ENCODE results near the gene PATZ1. TPM values are rescaled to one million over a fixed set of nuclear protein-coding genes. Genes with fewer than 3 reads are reported as not detected.

Gene PATZ1
- total RNA-seq, 1 experiment from 2014 or later = 120 TPM

GRCh38 chr22:31363885-31364465 is 17.8 kb upstream of the PATZ1 start:
- no CpG with 5 or more reads among the region's 3 CpGs for WGBS (ENCODE audit: extremely low coverage, insufficient read length, low lambda C conversion rate)

More at GRCh38 chr22:31363885-31364465, 17.8 kb upstream of the PATZ1 start:
- no peaks in the 10 kb centered on the region for H3K9me3 ChIP-seq (ENCODE audit: control insufficient read depth, low read depth, low read length)
- no peak overlapping the region for H4K8ac ChIP-seq (replicated peaks; ENCODE audit: insufficient read length, low read depth, low read length)
- DNase-seq = no peak
- H2BK5ac ChIP-seq (ENCODE audit: insufficient read length, low read length) = no peak overlapping the region
- Mint-ChIP-seq H3K9me3 (no peaks in the 10 kb centered on the region), H3K4me1 (peaks cover 5 to 6% of the 10 kb centered on the region in 2 experiments), H3K36me3 (ENCODE audit: insufficient read depth in 1 of 3, low read depth in 3 of 3) (no peaks in the 10 kb centered on the region), H3K27ac (no peak overlapping the region), H3K4me3 (no peak overlapping the region), H3K27me3 (ENCODE audit: low read depth) (no peaks in the 10 kb centered on the region)
- H3K4ac ChIP-seq (ENCODE audit: low read depth, low read length) = no peak overlapping the region
- H2BK12ac ChIP-seq (ENCODE audit: insufficient read length, low read depth, low read length) = no peak overlapping the region
- H3K14ac ChIP-seq (ENCODE audit: insufficient read depth, low read length) = no peak overlapping the region
- no peak overlapping the region for H2AFZ ChIP-seq (ENCODE audit: low read length)
- no peak overlapping the region for H3K56ac ChIP-seq (ENCODE audit: insufficient read length, low read depth, low read length)
- H3T11ph ChIP-seq (ENCODE audit: low read length) = no peak overlapping the region
- no peaks in the 10 kb centered on the region for H3K79me2 ChIP-seq (ENCODE audit: insufficient read depth, low read length)
- no peak overlapping the region for H2BK20ac ChIP-seq (ENCODE audit: low read depth, low read length, poor library complexity, severe bottlenecking)
- H3K4me1 ChIP-seq (ENCODE audit: insufficient read depth, low read length) = no peaks in the 10 kb centered on the region
- H3K27ac ChIP-seq (ENCODE audit: insufficient read length, low read depth, low read length) = no peak overlapping the region
- no peak overlapping the region for H2BK120ac ChIP-seq (ENCODE audit: low read depth, low read length, poor library complexity, severe bottlenecking)
- H3K4me2 ChIP-seq (ENCODE audit: insufficient read depth, insufficient read length, low read length) = no peak overlapping the region
- H3K27me3 ChIP-seq (ENCODE audit: insufficient read depth, low read length) = no peaks in the 10 kb centered on the region
- no peak overlapping the region for H3K23ac ChIP-seq (ENCODE audit: insufficient read length, low read depth, low read length)
- H4K91ac ChIP-seq (ENCODE audit: insufficient read length, low read depth, low read length) = no peak overlapping the region
- no peaks in the 10 kb centered on the region for H4K20me1 ChIP-seq (ENCODE audit: control insufficient read depth, insufficient read depth, insufficient read length)
- H3K9ac ChIP-seq (ENCODE audit: extremely low read depth, insufficient read length, low read length) = no peak overlapping the region
- H3K18ac ChIP-seq (ENCODE audit: insufficient read length, low read depth, low read length) = no peak overlapping the region
- H4K5ac ChIP-seq (ENCODE audit: insufficient read length, low read depth, low read length) = no peak overlapping the region
- no peak overlapping the region for H2BK15ac ChIP-seq (ENCODE audit: low read depth, low read length)
- H2AK5ac ChIP-seq (ENCODE audit: insufficient read length, low read length) = no peak overlapping the region
- no peaks in the 10 kb centered on the region for H3K23me2 ChIP-seq (ENCODE audit: insufficient read length, low read depth, low read length, poor library complexity, severe bottlenecking)
- TF ChIP-seq, protein P1, sequence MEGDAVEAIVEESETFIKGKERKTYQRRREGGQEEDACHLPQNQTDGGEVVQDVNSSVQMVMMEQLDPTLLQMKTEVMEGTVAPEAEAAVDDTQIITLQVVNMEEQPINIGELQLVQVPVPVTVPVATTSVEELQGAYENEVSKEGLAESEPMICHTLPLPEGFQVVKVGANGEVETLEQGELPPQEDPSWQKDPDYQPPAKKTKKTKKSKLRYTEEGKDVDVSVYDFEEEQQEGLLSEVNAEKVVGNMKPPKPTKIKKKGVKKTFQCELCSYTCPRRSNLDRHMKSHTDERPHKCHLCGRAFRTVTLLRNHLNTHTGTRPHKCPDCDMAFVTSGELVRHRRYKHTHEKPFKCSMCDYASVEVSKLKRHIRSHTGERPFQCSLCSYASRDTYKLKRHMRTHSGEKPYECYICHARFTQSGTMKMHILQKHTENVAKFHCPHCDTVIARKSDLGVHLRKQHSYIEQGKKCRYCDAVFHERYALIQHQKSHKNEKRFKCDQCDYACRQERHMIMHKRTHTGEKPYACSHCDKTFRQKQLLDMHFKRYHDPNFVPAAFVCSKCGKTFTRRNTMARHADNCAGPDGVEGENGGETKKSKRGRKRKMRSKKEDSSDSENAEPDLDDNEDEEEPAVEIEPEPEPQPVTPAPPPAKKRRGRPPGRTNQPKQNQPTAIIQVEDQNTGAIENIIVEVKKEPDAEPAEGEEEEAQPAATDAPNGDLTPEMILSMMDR (conservative IDR thresholded peaks at IDR 0.05) = no peak
- H3K79me1 ChIP-seq (ENCODE audit: insufficient read depth, low read depth, low read length, poor library complexity, severe bottlenecking) = no peaks in the 10 kb centered on the region
